Liver (tissue), 9 donors: Measurements from ENCODE around the gene OPN1SW. TPM values are rescaled to one million over a fixed set of nuclear protein-coding genes. Genes with fewer than 3 reads are reported as not detected.

ENCODE experiments used
- DNase-seq: peaks from one replicate; pipeline ENCODE4 v3.0.0-alpha.2; 2017; ENCODE audit warnings: low spot score
- H3K27ac ChIP-seq, 2 donors: one replicate each; pipeline ENCODE4 v1.7.0; 2013; ENCODE audit warnings: inconsistent platforms in 2 of 2, low read length in 2 of 2, control low read depth in 1 of 2, low read depth in 1 of 2, mild to moderate bottlenecking in 1 of 2
- H3K27me3 ChIP-seq, 4 donors: one replicate each; pipeline versions ENCODE4 v1.6.1 to v1.7.0; 2013; ENCODE audit warnings: low read length in 3 of 4, inconsistent platforms in 1 of 4, mild to moderate bottlenecking in 1 of 4, moderate library complexity in 1 of 4; ENCODE audit not compliant: control insufficient read depth in 4 of 4, insufficient read depth in 4 of 4
- H3K36me3 ChIP-seq, 4 donors: one replicate each; pipeline versions ENCODE4 v1.6.1 to v1.7.0; 2013; ENCODE audit warnings: low read length in 3 of 4, mild to moderate bottlenecking in 3 of 4, low read depth in 1 of 4, moderate library complexity in 1 of 4; ENCODE audit not compliant: control insufficient read depth in 4 of 4, insufficient read depth in 3 of 4
- H3K4me1 ChIP-seq, 4 donors: one replicate each; pipeline versions ENCODE4 v1.6.1 to v1.7.0; 2013; ENCODE audit warnings: low read length in 3 of 4, mild to moderate bottlenecking in 3 of 4, moderate library complexity in 1 of 4; ENCODE audit not compliant: control insufficient read depth in 4 of 4, insufficient read depth in 4 of 4
- H3K4me3 ChIP-seq, 3 donors: one replicate each; pipeline versions ENCODE4 v1.6.1 to v1.7.0; 2013; ENCODE audit warnings: low read length in 3 of 3, control low read depth in 1 of 3, low read depth in 1 of 3, mild to moderate bottlenecking in 1 of 3
- H3K9ac ChIP-seq, 2 donors: one replicate each; pipeline ENCODE4 v1.7.0; 2013; ENCODE audit warnings: low read length in 2 of 2, mild to moderate bottlenecking in 2 of 2, moderate library complexity in 2 of 2, control low read depth in 1 of 2, low read depth in 1 of 2
- H3K9me3 ChIP-seq, 4 donors: one replicate each; pipeline versions ENCODE4 v1.6.1 to v1.7.0; 2013; ENCODE audit warnings: low read length in 3 of 4; ENCODE audit not compliant: control insufficient read depth in 4 of 4
- ATF3 ChIP-seq: IDR thresholded peaks from 2 replicates; pipeline ENCODE4 v1.6.1; 2016; ENCODE audit warnings: antibody characterized with exemption
- EGR1 ChIP-seq, 2 donors: IDR thresholded peaks; 2 replicates each; pipeline ENCODE4 v1.6.1; 2016 to 2018; ENCODE audit warnings: antibody characterized with exemption in 2 of 2, low read depth in 2 of 2
- FOXA1 ChIP-seq: IDR thresholded peaks from 2 replicates; pipeline ENCODE4 v1.6.1; 2016; ENCODE audit warnings: antibody characterized with exemption
- FOXA2 ChIP-seq: IDR thresholded peaks from 2 replicates; pipeline ENCODE4 v1.6.1; 2016; ENCODE audit warnings: antibody characterized with exemption
- GABPA ChIP-seq, 2 donors: IDR thresholded peaks in 1 of 2; conservative IDR thresholded peaks in 1 of 2; 2 replicates each; pipeline ENCODE4 v1.6.1; 2016; ENCODE audit warnings: antibody characterized with exemption in 2 of 2, mild to moderate bottlenecking in 1 of 2, moderate library complexity in 1 of 2
- HNF4A ChIP-seq, 2 donors: conservative IDR thresholded peaks; 2 replicates each; pipeline ENCODE4 v1.6.1; 2016; ENCODE audit warnings: antibody characterized with exemption in 2 of 2, mild to moderate bottlenecking in 2 of 2
- HNF4G ChIP-seq: IDR thresholded peaks from 2 replicates; pipeline ENCODE4 v1.6.1; 2016; ENCODE audit warnings: antibody characterized with exemption
- JUND ChIP-seq, 2 donors: IDR thresholded peaks; 2 replicates each; pipeline ENCODE4 v1.6.1; 2016; ENCODE audit warnings: antibody characterized with exemption in 2 of 2
- NR2F2 ChIP-seq: IDR thresholded peaks from 2 replicates; pipeline ENCODE4 v1.6.1; 2016; ENCODE audit warnings: antibody characterized with exemption
- RAD21 ChIP-seq, 2 donors: IDR thresholded peaks; 2 replicates each; pipeline ENCODE4 v1.6.1; 2016; ENCODE audit warnings: antibody characterized with exemption in 2 of 2, mild to moderate bottlenecking in 2 of 2
- REST ChIP-seq: IDR thresholded peaks from 2 replicates; pipeline ENCODE4 v1.6.1; 2016; ENCODE audit warnings: antibody characterized with exemption, mild to moderate bottlenecking
- RXRA ChIP-seq, 2 donors: IDR thresholded peaks; 2 replicates each; pipeline ENCODE4 v1.6.1; 2017 to 2018; ENCODE audit warnings: antibody characterized with exemption in 2 of 2, mild to moderate bottlenecking in 1 of 2
- SP1 ChIP-seq: IDR thresholded peaks from 2 replicates; pipeline ENCODE4 v1.6.1; 2018; ENCODE audit warnings: antibody characterized with exemption, mild to moderate bottlenecking
- TAF1 ChIP-seq: conservative IDR thresholded peaks from 2 replicates; pipeline ENCODE4 v1.6.1; 2016; ENCODE audit warnings: antibody characterized with exemption, mild to moderate bottlenecking
- YY1 ChIP-seq: IDR thresholded peaks from 2 replicates; pipeline ENCODE4 v1.6.1; 2016; ENCODE audit warnings: antibody characterized with exemption, mild to moderate bottlenecking
- WGBS: extraction: QIAGEN DNeasy Blood & Tissue Kit; methylation state at CpG from one replicate; pipeline ENCODE4 v1.1.7; 2013; 5-methylcytosine and 5-hydroxymethylcytosine counted together
- polyA plus RNA-seq, 2 donors: library from polyadenylated mRNA; stranded (reverse) in 1 of 2; unstranded in 1 of 2; fragments of 200-250 nt in 1 of 2; fragments of >200 nt in 1 of 2; fragmentation: Nextera tagmentation in 1 of 2; extraction: Ambion mirVana in 1 of 2; gene quantifications; one replicate each; pipeline versions ENCODE4 v1.2.1 to v1.2.3, GENCODE V29; 2013 to 2015
- total RNA-seq, 2 donors: library from RNA; depleted of rRNA; stranded (reverse); fragments of >200 nt; gene quantifications; one replicate each; pipeline ENCODE4 v1.2.3, GENCODE V29; 2014
- TF ChIP-seq, protein P1 (sequence below): IDR thresholded peaks from 2 replicates; pipeline ENCODE4 v1.6.1; 2016; ENCODE audit warnings: antibody characterized with exemption
- TF ChIP-seq, protein P2 (sequence below): IDR thresholded peaks from 2 replicates; pipeline ENCODE4 v1.6.1; 2016; ENCODE audit warnings: antibody characterized with exemption
- TF ChIP-seq, protein P3 (sequence below): fragments of 150-350 bp; IDR thresholded peaks from 2 replicates; pipeline ENCODE4 v1.5.1; 2017; ENCODE audit warnings: improper control_type of control experiment, low read depth, low read length; ENCODE audit not compliant: missing input control
- donor health status: healthy.
- donor health status: healthy.
- donor health status: healthy.
- donor health status: healthy.
- donor health status: healthy.

The OPN1SW gene
- total and polyA plus RNA-seq, 4 donors: 0.29 TPM; not detected in 3

DNA sequence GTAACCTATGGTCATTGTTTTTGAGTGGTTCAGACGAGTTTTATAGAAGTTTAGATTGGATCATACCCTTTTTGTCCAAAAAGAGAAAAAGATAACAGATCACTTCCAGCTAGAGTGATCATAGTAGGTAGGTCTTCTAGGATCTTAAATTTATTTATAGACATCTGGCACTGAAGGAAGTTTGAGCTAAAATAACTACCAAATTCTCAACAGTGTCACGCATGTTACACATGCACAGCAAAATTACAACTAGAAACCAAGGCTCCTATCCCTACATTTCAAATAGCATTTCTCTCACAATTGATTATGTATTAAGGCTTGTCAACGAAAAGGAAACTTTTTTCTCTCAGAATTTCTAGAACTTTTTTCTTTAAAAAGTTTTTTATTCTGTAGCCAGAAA, 34.1 kb downstream of the OPN1SW start:
- H3K4me3 ChIP-seq: no peak overlapping the region
- H3K36me3 ChIP-seq: no peaks in the 10 kb centered on the region
- H3K27me3 ChIP-seq: no peaks in the 10 kb centered on the region
- H3K27ac ChIP-seq: no peak overlapping the region
- no peaks in the 10 kb centered on the region for H3K9me3 ChIP-seq
- no peak overlapping the region for H3K9ac ChIP-seq
- TF ChIP-seq, protein P1, sequence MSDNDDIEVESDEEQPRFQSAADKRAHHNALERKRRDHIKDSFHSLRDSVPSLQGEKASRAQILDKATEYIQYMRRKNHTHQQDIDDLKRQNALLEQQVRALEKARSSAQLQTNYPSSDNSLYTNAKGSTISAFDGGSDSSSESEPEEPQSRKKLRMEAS: no peak
- TF ChIP-seq HNF4G (no peak), FOXA1 (no peak), YY1 (no peak)
- DNase-seq: no peak
- peaks cover 0 to 29% (median 18%) of the 10 kb centered on the region in 4 donors for H3K4me1 ChIP-seq
- WGBS: 68% methylated on average over 3 of the region's 3 CpGs

DNA sequence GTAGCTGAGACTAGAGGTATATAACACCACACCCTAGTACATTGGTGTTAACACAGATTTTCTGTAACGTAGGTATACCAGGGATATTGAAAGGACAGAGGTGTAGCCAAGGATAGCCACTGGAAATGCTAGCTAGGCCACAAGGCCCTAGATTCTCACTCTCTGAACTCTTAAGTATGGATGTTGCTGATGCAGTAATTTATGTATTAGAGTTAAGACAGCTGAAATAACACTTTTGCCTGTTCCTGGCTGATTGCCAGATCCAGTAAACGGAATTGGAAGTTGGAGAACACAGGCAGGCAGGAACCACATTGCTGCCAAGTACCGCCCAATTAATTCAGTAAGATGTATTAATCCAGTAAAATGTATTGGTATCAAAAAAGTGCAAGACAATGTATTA, 34.6 kb downstream of the OPN1SW start:
- Histone ChIP-seq H3K9ac (peak overlapping the region in 1 of 2 donors; percentile 24), H3K36me3 (no peaks in the 10 kb centered on the region), H3K4me3 (peak overlapping the region in 1 of 3 donors; percentile 15), H3K27me3 (no peaks in the 10 kb centered on the region), H3K27ac (no peak overlapping the region), H3K9me3 (no peaks in the 10 kb centered on the region), H3K4me1 (peaks cover 0 to 29% (median 18%) of the 10 kb centered on the region in 4 donors)
- TF ChIP-seq, protein P1: no peak
- TF ChIP-seq HNF4A (conservative IDR thresholded peaks at IDR 0.05) (no peak), FOXA2 (no peak), GABPA (IDR thresholded peaks at IDR 0.05 in 1 of 2, conservative IDR thresholded peaks at IDR 0.05 in 1 of 2) (no peak), TAF1 (no peak), NR2F2 (no peak)
- WGBS: 48% methylated on average over 3 of the region's 3 CpGs
- no peak for DNase-seq

DNA sequence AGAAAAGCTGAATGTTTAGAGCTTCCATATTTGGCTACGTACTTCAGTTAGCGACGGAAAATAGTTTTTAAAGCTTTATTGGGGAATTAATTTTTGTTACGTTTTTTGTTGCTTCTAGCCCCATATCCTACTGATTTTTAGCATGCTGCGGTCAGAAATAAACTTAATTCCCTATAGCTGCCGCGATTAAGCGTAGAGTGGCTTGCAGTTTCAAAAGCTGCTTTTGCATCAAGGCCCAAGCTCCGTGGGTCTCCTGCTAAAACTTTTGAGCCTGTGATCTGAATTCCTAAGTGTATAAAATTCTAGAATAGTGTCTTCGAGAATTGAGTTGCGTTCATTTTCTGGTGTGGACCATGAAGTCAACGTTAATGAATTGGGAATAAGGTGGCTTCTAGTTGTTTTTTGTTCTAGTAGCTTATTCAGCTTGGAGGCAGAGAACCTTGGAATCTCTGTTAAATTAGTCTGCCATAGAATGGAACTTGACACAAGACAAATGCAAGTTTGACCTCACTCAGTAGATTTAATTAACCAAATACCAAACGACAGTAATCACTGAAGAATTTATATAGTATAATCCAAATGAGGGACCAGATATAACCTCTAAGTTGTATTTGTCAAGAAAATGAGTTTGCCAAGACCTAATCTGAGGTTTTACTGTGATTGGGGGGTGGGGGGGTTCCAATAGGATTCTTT, 35.5 kb downstream of the OPN1SW start:
- peaks cover 0 to 23% (median 14%) of the 10 kb centered on the region in 4 donors for H3K4me1 ChIP-seq
- DNase-seq: no peak
- no peaks in the 10 kb centered on the region for H3K36me3 ChIP-seq
- no peaks in the 10 kb centered on the region for H3K27me3 ChIP-seq
- TF ChIP-seq RXRA (IDR thresholded peaks at IDR 0.05) (no peak), RAD21 (IDR thresholded peaks at IDR 0.05) (no peak), FOXA1 (no peak), NR2F2 (no peak), FOXA2 (no peak), SP1 (no peak), REST (no peak), EGR1 (IDR thresholded peaks at IDR 0.05; ENCODE audit: low read depth in 2 of 2) (no peak), HNF4G (no peak), YY1 (no peak), ATF3 (no peak), TAF1 (no peak), HNF4A (conservative IDR thresholded peaks at IDR 0.05) (no peak), JUND (IDR thresholded peaks at IDR 0.05) (no peak), GABPA (IDR thresholded peaks at IDR 0.05 in 1 of 2, conservative IDR thresholded peaks at IDR 0.05 in 1 of 2) (no peak)
- TF ChIP-seq, protein P2, sequence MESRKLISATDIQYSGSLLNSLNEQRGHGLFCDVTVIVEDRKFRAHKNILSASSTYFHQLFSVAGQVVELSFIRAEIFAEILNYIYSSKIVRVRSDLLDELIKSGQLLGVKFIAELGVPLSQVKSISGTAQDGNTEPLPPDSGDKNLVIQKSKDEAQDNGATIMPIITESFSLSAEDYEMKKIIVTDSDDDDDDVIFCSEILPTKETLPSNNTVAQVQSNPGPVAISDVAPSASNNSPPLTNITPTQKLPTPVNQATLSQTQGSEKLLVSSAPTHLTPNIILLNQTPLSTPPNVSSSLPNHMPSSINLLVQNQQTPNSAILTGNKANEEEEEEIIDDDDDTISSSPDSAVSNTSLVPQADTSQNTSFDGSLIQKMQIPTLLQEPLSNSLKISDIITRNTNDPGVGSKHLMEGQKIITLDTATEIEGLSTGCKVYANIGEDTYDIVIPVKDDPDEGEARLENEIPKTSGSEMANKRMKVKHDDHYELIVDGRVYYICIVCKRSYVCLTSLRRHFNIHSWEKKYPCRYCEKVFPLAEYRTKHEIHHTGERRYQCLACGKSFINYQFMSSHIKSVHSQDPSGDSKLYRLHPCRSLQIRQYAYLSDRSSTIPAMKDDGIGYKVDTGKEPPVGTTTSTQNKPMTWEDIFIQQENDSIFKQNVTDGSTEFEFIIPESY: no peak
- TF ChIP-seq, protein P1: no peak
- TF ChIP-seq, protein P3, sequence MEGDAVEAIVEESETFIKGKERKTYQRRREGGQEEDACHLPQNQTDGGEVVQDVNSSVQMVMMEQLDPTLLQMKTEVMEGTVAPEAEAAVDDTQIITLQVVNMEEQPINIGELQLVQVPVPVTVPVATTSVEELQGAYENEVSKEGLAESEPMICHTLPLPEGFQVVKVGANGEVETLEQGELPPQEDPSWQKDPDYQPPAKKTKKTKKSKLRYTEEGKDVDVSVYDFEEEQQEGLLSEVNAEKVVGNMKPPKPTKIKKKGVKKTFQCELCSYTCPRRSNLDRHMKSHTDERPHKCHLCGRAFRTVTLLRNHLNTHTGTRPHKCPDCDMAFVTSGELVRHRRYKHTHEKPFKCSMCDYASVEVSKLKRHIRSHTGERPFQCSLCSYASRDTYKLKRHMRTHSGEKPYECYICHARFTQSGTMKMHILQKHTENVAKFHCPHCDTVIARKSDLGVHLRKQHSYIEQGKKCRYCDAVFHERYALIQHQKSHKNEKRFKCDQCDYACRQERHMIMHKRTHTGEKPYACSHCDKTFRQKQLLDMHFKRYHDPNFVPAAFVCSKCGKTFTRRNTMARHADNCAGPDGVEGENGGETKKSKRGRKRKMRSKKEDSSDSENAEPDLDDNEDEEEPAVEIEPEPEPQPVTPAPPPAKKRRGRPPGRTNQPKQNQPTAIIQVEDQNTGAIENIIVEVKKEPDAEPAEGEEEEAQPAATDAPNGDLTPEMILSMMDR: no peak
- peak overlapping the region; percentile 89 to 100 (median 92) for H3K4me3 ChIP-seq
- H3K9ac ChIP-seq: peak overlapping the region; percentile 70 to 87
- 7% methylated on average over 13 of the region's 13 CpGs for WGBS
- H3K9me3 ChIP-seq: no peaks in the 10 kb centered on the region
- H3K27ac ChIP-seq: peak overlapping the region; percentile 87 to 96
